Measurements from ENCODE around the gene CPEB4. TPM values are rescaled to one million over a fixed set of nuclear protein-coding genes. Genes with fewer than 3 reads are reported as not detected.

The CPEB4 gene
- total and polyA plus RNA-seq, 7 donors, result 30.4 to 262 (median 95.0) TPM

- Histone ChIP-seq H3K27ac (no peak overlapping the region), H3K9me3 (no peaks in the 10 kb centered on the region), H3K4me1 (no peaks in the 10 kb centered on the region), H3K27me3 (ENCODE audit: insufficient read depth in 3 of 3, low read length in 2 of 3) (no peaks in the 10 kb centered on the region), H3K4me3 (no peak overlapping the region), H3K36me3 (ENCODE audit: insufficient read depth in 1 of 2, low read depth in 1 of 2) (no peaks in the 10 kb centered on the region)
- intact Hi-C loops (cut with DNase I), result no loop called here
- no peak for ATAC-seq
- 47 to 60% (median 52%) methylated on average over 3 of the region's 3 CpGs for WGBS, 3 donors
- no peak for TF ChIP-seq CTCF (IDR thresholded peaks at IDR 0.05)
- no peak for DNase-seq
These were observed 123.3 kb downstream of the CPEB4 start for GRCh38 chr5:174011441-174011840.

Other genes with a start within 250 kb of the CPEB4 start
- gene C5orf47, start 100.8 kb downstream of the CPEB4 start, total RNA-seq, result under 1 TPM in 2 of 4 donors, not detected in 2; 0.11 to 0.17 TPM
- gene C5orf47, start 100.8 kb downstream of the CPEB4 start, polyA plus RNA-seq, result under 1 TPM; 0.01 to 0.49 (median 0.14) TPM
- under 1 TPM in 1 of 4 donors, not detected in 3; 0.16 TPM for gene NSG2, start 157.4 kb downstream of the CPEB4 start, total RNA-seq
- gene NSG2, start 157.4 kb downstream of the CPEB4 start, polyA plus RNA-seq, result 1 to 10 TPM in 1 of 3 donors, under 1 TPM in 2; 0.07 to 2.1 (median 0.49) TPM

Data from psoas muscle (tissue), 8 donors.